ENCODE data around the gene VOPP1.

VOPP1 gene

GRCh38 chr7:55554038-55554437, 18.3 kb downstream of the VOPP1 start:
- DNase-seq = no peak

- DNase-seq = no peak
Measured at GRCh38 chr7:55553024-55553345, 19.3 kb downstream of the VOPP1 start.

GRCh38 chr7:55552320-55553023, 19.8 kb downstream of the VOPP1 start:
- no peak for DNase-seq

GRCh38 chr7:55550841-55551537, 21.3 kb downstream of the VOPP1 start:
- no peak for DNase-seq

- DNase-seq = peak; percentile 21 to 49
Measured at GRCh38 chr7:55550010-55550663, 22.2 kb downstream of the VOPP1 start.

- no peak for DNase-seq
Measured at GRCh38 chr7:55549457-55549856, 22.8 kb downstream of the VOPP1 start.

GRCh38 chr7:55548295-55548731, 24.0 kb downstream of the VOPP1 start:
- no peak for DNase-seq

- DNase-seq = no peak
Measured at GRCh38 chr7:55546814-55547213, 25.5 kb downstream of the VOPP1 start.

- DNase-seq = no peak
Measured at GRCh38 chr7:55545496-55545895, 26.8 kb downstream of the VOPP1 start.

GRCh38 chr7:55540226-55540858, 32.0 kb downstream of the VOPP1 start:
- DNase-seq = no peak

GRCh38 chr7:55539380-55539779, 32.9 kb downstream of the VOPP1 start:
- no peak for DNase-seq

- DNase-seq = no peak
Measured at GRCh38 chr7:55538538-55538937, 33.8 kb downstream of the VOPP1 start.

GRCh38 chr7:55537458-55537990, 34.8 kb downstream of the VOPP1 start:
- no peak for DNase-seq

- DNase-seq = no peak
Measured at GRCh38 chr7:55536619-55537457, 35.5 kb downstream of the VOPP1 start.

- DNase-seq = no peak
Measured at GRCh38 chr7:55535617-55536016, 36.7 kb downstream of the VOPP1 start.

GRCh38 chr7:55534916-55535590, 37.2 kb downstream of the VOPP1 start:
- DNase-seq = no peak

- DNase-seq = no peak
Measured at GRCh38 chr7:55534262-55534915, 37.9 kb downstream of the VOPP1 start.

- DNase-seq = no peak
Measured at GRCh38 chr7:55533729-55534080, 38.6 kb downstream of the VOPP1 start.

GRCh38 chr7:55533050-55533728, 39.1 kb downstream of the VOPP1 start:
- DNase-seq = no peak

- DNase-seq = no peak
Measured at GRCh38 chr7:55532150-55532917, 40.0 kb downstream of the VOPP1 start.

Measured in NCI-H526 (cell line).